B cell (primary cell): ENCODE results near the gene SCNN1B. TPM values are rescaled to one million over a fixed set of nuclear protein-coding genes. Genes with fewer than 3 reads are reported as not detected.

Source experiments
- ATAC-seq: fragments of 200-7000 bp; cut with Tn5 transposase; one replicate; pipeline ENCODE4 v1.10.0; 2021; ENCODE audit warnings: low read depth, mild to moderate bottlenecking, moderate number of reproducible peaks, moderate library complexity
- CTCF ChIA-PET: fragments of 350-600 bp; sonication (Branson Sonifier 250); formaldehyde crosslinking; loops from one replicate; lab custom pipeline; 2021; ENCODE audit warnings: antibody characterized with exemption, inconsistent platforms; lab: Charles Lee
- POLR2A ChIA-PET: fragments of 350-600 bp; sonication (Branson Sonifier 250); formaldehyde crosslinking; loops from one replicate; lab custom pipeline; 2021; ENCODE audit warnings: antibody characterized with exemption; lab: Charles Lee
- DNase-seq: peaks from one replicate; pipeline ENCODE4 v3.0.0; 2013
- H2AFZ ChIP-seq: 2 replicates; pipeline ENCODE4 v1.6.1; 2012; ENCODE audit warnings: mild to moderate bottlenecking, low read depth, low read length; ENCODE audit not compliant: insufficient read depth, poor library complexity, severe bottlenecking
- H3K27ac ChIP-seq, 2 donors: 1 replicate in 1 of 2; 2 replicates in 1 of 2; pipeline ENCODE4 v1.5.1; 2012 to 2013; ENCODE audit warnings: low read length in 2 of 2, mild to moderate bottlenecking in 2 of 2, moderate library complexity in 1 of 2
- H3K27me3 ChIP-seq, 4 experiments: fragments of 200-600 bp in 1 of 4; sonication (generic) in 1 of 4; replicated peaks in 1 of 4; 1 replicate in 2 of 4; 2 replicates in 2 of 4; pipeline versions ENCODE4 v1.6.1 to v1.7.0; 2013 to 2016; ENCODE audit warnings: low read length in 3 of 4, mild to moderate bottlenecking in 2 of 4, mixed read lengths in 1 of 4, moderate library complexity in 1 of 4; ENCODE audit not compliant: insufficient read depth in 4 of 4, control insufficient read depth in 3 of 4; ENCODE audit errors: control extremely low read depth in 1 of 4
- H3K36me3 ChIP-seq, 2 experiments: replicated peaks in 1 of 2; 1 replicate in 1 of 2; 2 replicates in 1 of 2; pipeline versions ENCODE4 v1.6.1 to v1.7.1; 2013; ENCODE audit warnings: low read length in 1 of 2; ENCODE audit not compliant: insufficient read depth in 2 of 2, control insufficient read depth in 1 of 2; ENCODE audit errors: control extremely low read depth in 1 of 2, extremely low read depth in 1 of 2
- H3K4me1 ChIP-seq, 2 donors: fragments of 200-600 bp in 1 of 2; sonication (generic) in 1 of 2; 1 replicate in 1 of 2; 2 replicates in 1 of 2; pipeline versions ENCODE4 v1.5.1 to v1.6.1; 2013 to 2017; ENCODE audit warnings: low read length in 2 of 2; ENCODE audit not compliant: control insufficient read depth in 2 of 2, insufficient read depth in 2 of 2
- H3K4me2 ChIP-seq: replicated peaks from 2 replicates; pipeline ENCODE3; 2012; ENCODE audit warnings: mild to moderate bottlenecking, low read depth, low read length; ENCODE audit not compliant: poor library complexity, severe bottlenecking
- H3K4me3 ChIP-seq, 5 experiments: fragments of 200-600 bp in 1 of 5; sonication (generic) in 1 of 5; 1 replicate in 3 of 5; 2 replicates in 2 of 5; pipeline versions ENCODE4 v1.5.1 to v1.7.0; 2011 to 2016; ENCODE audit warnings: low read length in 4 of 5, mild to moderate bottlenecking in 4 of 5, low read depth in 2 of 5, control low read depth in 1 of 5, moderate library complexity in 1 of 5; ENCODE audit not compliant: insufficient read depth in 1 of 5; ENCODE audit errors: control extremely low read depth in 1 of 5, extremely low read depth in 1 of 5
- H3K79me2 ChIP-seq: fragments of 200-600 bp; sonication (generic); one replicate; pipeline ENCODE4 v1.6.0; 2016; ENCODE audit warnings: low read length; ENCODE audit not compliant: control insufficient read depth, insufficient read depth
- H3K9ac ChIP-seq: fragments of 200-600 bp; sonication (generic); 2 replicates; pipeline ENCODE4 v1.6.1; 2017; ENCODE audit warnings: mild to moderate bottlenecking, low read length, moderate library complexity
- H3K9me3 ChIP-seq, 3 donors: one replicate each; pipeline versions ENCODE4 v1.6.1 to v1.7.1; 2013; ENCODE audit warnings: low read length in 2 of 3; ENCODE audit not compliant: control insufficient read depth in 2 of 3, insufficient read depth in 1 of 3; ENCODE audit errors: control extremely low read depth in 1 of 3
- H4K20me1 ChIP-seq: 2 replicates; pipeline ENCODE4 v1.6.0; 2012; ENCODE audit warnings: mild to moderate bottlenecking, low read length; ENCODE audit not compliant: insufficient read depth, control insufficient read depth, poor library complexity, severe bottlenecking
- H3K27ac Mint-ChIP-seq: one replicate; pipeline ENCODE4 v1.8.0; 2021; ENCODE audit warnings: mixed read lengths
- H3K27me3 Mint-ChIP-seq: one replicate; pipeline ENCODE4 v1.8.0; 2021; ENCODE audit warnings: mixed read lengths
- H3K4me1 Mint-ChIP-seq: one replicate; pipeline ENCODE4 v1.8.0; 2021; ENCODE audit warnings: mixed read lengths
- H3K4me3 Mint-ChIP-seq: one replicate; pipeline ENCODE4 v1.8.0; 2021; ENCODE audit warnings: mixed read lengths
- H3K9me3 Mint-ChIP-seq: one replicate; pipeline ENCODE4 v1.8.0; 2022; ENCODE audit warnings: mixed read lengths; ENCODE audit not compliant: insufficient read depth
- EZH2 ChIP-seq: IDR thresholded peaks from 2 replicates; pipeline ENCODE4 v1.6.1; 2012; ENCODE audit warnings: borderline replicate concordance, low read depth, mild to moderate bottlenecking, moderate library complexity, low read length; ENCODE audit not compliant: insufficient read depth, poor library complexity, severe bottlenecking
- WGBS: methylation state at CpG from one replicate; pipeline ENCODE4 v1.1.5; 2013; ENCODE audit warnings: missing lambda C conversion rate; ENCODE audit not compliant: insufficient coverage; 5-methylcytosine and 5-hydroxymethylcytosine counted together
- intact Hi-C: fragments of 100-400 bp; cut with micrococcal nuclease; formaldehyde crosslinking; loops from one replicate; pipeline ENCODE4 v1.10.0; 2022
- polyA plus RNA-seq: library from polyadenylated mRNA; depleted of rRNA; stranded (reverse); fragments of >200 nt; gene quantifications from 2 replicates; pipeline ENCODE4 v1.2.3, GENCODE V29; 2012
- total RNA-seq, 2 donors: library from RNA; stranded (reverse); fragments of 120-200 nt in 1 of 2; gene quantifications; 1 replicate in 1 of 2; 2 replicates in 1 of 2; pipeline versions ENCODE4 v1.2.3 to v1.2.4, GENCODE V29; 2013 to 2022
- TF ChIP-seq, protein P1 (sequence below): fragments of 200-600 bp; IDR thresholded peaks from one replicate; pipeline ENCODE4 v1.8.0; 2022; ENCODE audit warnings: antibody characterized with exemption, mild to moderate bottlenecking

The SCNN1B gene
- total and polyA plus RNA-seq, 2 donors (not counting 1 experiment from before 2014, with no cell fraction given): 0.30 TPM; not detected in 1

DNA sequence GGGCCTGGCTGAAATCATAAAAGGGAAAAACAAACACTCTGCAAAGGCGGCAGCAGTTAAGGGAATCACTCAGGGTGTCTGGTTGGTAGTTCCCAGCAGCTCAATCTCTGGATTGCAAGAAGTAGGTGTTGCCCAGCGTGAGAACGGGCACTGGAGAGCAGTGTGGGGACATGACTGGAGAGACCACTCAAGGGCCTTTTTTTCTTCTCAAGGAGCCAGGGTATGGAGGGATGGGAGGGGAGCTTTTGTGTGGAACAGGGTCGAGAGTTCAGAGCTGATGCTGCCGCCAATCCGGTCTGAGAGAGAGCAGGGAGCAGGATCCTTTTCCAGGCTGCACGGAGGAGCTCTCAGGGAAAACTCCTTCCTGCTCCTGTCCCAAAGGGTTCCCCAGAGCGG is 15.2 kb downstream of the SCNN1B start:
- Histone ChIP-seq H3K79me2 (no peaks in the 10 kb centered on the region), H3K9ac (no peak overlapping the region), H3K27ac (no peak overlapping the region), H3K4me2 (no peak overlapping the region), H3K27me3 (peaks cover 0 to 3% (median 0%) of the 10 kb centered on the region in 4 experiments), H4K20me1 (no peaks in the 10 kb centered on the region), H3K4me1 (no peaks in the 10 kb centered on the region), H3K9me3 (no peaks in the 10 kb centered on the region), H3K4me3 (no peak overlapping the region), H2AFZ (no peak overlapping the region), H3K36me3 (no peaks in the 10 kb centered on the region)
- Mint-ChIP-seq H3K4me1 (no peaks in the 10 kb centered on the region), H3K9me3 (no peaks in the 10 kb centered on the region), H3K4me3 (no peak overlapping the region), H3K27ac (no peak overlapping the region), H3K27me3 (no peaks in the 10 kb centered on the region)
- no peak for DNase-seq
- POLR2A ChIA-PET: no interaction called here
- no peak for ATAC-seq
- TF ChIP-seq EZH2: no peak
- TF ChIP-seq, protein P1, sequence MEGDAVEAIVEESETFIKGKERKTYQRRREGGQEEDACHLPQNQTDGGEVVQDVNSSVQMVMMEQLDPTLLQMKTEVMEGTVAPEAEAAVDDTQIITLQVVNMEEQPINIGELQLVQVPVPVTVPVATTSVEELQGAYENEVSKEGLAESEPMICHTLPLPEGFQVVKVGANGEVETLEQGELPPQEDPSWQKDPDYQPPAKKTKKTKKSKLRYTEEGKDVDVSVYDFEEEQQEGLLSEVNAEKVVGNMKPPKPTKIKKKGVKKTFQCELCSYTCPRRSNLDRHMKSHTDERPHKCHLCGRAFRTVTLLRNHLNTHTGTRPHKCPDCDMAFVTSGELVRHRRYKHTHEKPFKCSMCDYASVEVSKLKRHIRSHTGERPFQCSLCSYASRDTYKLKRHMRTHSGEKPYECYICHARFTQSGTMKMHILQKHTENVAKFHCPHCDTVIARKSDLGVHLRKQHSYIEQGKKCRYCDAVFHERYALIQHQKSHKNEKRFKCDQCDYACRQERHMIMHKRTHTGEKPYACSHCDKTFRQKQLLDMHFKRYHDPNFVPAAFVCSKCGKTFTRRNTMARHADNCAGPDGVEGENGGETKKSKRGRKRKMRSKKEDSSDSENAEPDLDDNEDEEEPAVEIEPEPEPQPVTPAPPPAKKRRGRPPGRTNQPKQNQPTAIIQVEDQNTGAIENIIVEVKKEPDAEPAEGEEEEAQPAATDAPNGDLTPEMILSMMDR: no peak
- WGBS: 68% methylated on average over 8 of the region's 8 CpGs
- CTCF ChIA-PET: no interaction called here
- intact Hi-C loops: no loop called here

- Histone ChIP-seq H2AFZ (no peak overlapping the region), H3K4me2 (no peak overlapping the region), H3K79me2 (no peaks in the 10 kb centered on the region), H3K9me3 (no peaks in the 10 kb centered on the region), H4K20me1 (no peaks in the 10 kb centered on the region), H3K27ac (no peak overlapping the region), H3K4me1 (no peaks in the 10 kb centered on the region), H3K36me3 (no peaks in the 10 kb centered on the region), H3K27me3 (peaks cover 0 to 3% (median 0%) of the 10 kb centered on the region in 4 experiments), H3K9ac (no peak overlapping the region), H3K4me3 (no peak overlapping the region)
- no peak overlapping the region for H3K27ac Mint-ChIP-seq
- intact Hi-C loops: no loop called here
- DNase-seq (no peak), ATAC-seq (no peak)
- ChIA-PET CTCF (no interaction called here), POLR2A (no interaction called here)
- no peaks in the 10 kb centered on the region for H3K27me3 Mint-ChIP-seq
- H3K9me3 Mint-ChIP-seq: no peaks in the 10 kb centered on the region
- TF ChIP-seq, protein P1: no peak
- no peak for TF ChIP-seq EZH2
- no peak overlapping the region for H3K4me3 Mint-ChIP-seq
- no peaks in the 10 kb centered on the region for H3K4me1 Mint-ChIP-seq
- 79% methylated on average over 2 of the region's 2 CpGs for WGBS
Measured at GRCh38 chr16:23317751-23318150, 15.6 kb downstream of the SCNN1B start.
